HG02885 (cell line): Measurements from ENCODE around the gene CCDC148.

Experiments
- ATAC-seq: cut with Tn5 transposase; IDR thresholded peaks from one replicate; pipeline ENCODE4 v1.9.1; 2021; ENCODE audit warnings: mild to moderate bottlenecking; ENCODE audit not compliant: unreplicated experiment, poor library complexity

CCDC148 gene

GRCh38 chr2:158134655-158135054 is 321.9 kb downstream of the CCDC148 start:
- ATAC-seq = no peak

- ATAC-seq = no peak
Observed at GRCh38 chr2:158134055-158134454, 322.5 kb downstream of the CCDC148 start.

GRCh38 chr2:158131919-158132566 is 324.5 kb downstream of the CCDC148 start:
- no peak for ATAC-seq

GRCh38 chr2:158131483-158131912 is 325.1 kb downstream of the CCDC148 start:
- ATAC-seq = no peak

GRCh38 chr2:158130832-158131473 is 325.6 kb downstream of the CCDC148 start:
- ATAC-seq = no peak

GRCh38 chr2:158129037-158129436 is 327.5 kb downstream of the CCDC148 start:
- no peak for ATAC-seq

- ATAC-seq = no peak
Observed at GRCh38 chr2:158128168-158128973, 328.2 kb downstream of the CCDC148 start.

- ATAC-seq = no peak
Observed at GRCh38 chr2:158127380-158127804, 329.2 kb downstream of the CCDC148 start.

- ATAC-seq = no peak
Observed at GRCh38 chr2:158125756-158126498, 330.6 kb downstream of the CCDC148 start.

GRCh38 chr2:158124896-158125295 is 331.7 kb downstream of the CCDC148 start:
- no peak for ATAC-seq
